B cell (primary cell): ENCODE measurements around the gene CTNNA3. TPM values are rescaled to one million over a fixed set of nuclear protein-coding genes. Genes with fewer than 3 reads are reported as not detected.

ENCODE experiments used
- ATAC-seq: fragments of 200-7000 bp; cut with Tn5 transposase; one replicate; pipeline ENCODE4 v1.10.0; 2021; ENCODE audit warnings: low read depth, mild to moderate bottlenecking, moderate number of reproducible peaks, moderate library complexity
- CTCF ChIA-PET: fragments of 350-600 bp; sonication (Branson Sonifier 250); formaldehyde crosslinking; loops from one replicate; lab custom pipeline; 2021; ENCODE audit warnings: antibody characterized with exemption, inconsistent platforms; lab: Charles Lee
- POLR2A ChIA-PET: fragments of 350-600 bp; sonication (Branson Sonifier 250); formaldehyde crosslinking; loops from one replicate; lab custom pipeline; 2021; ENCODE audit warnings: antibody characterized with exemption; lab: Charles Lee
- DNase-seq: peaks from one replicate; pipeline ENCODE4 v3.0.0; 2013
- H2AFZ ChIP-seq: 2 replicates; pipeline ENCODE4 v1.6.1; 2012; ENCODE audit warnings: mild to moderate bottlenecking, low read depth, low read length; ENCODE audit not compliant: insufficient read depth, poor library complexity, severe bottlenecking
- H3K27ac ChIP-seq, 2 donors: 1 replicate in 1 of 2; 2 replicates in 1 of 2; pipeline ENCODE4 v1.5.1; 2012 to 2013; ENCODE audit warnings: low read length in 2 of 2, mild to moderate bottlenecking in 2 of 2, moderate library complexity in 1 of 2
- H3K27me3 ChIP-seq, 4 experiments: fragments of 200-600 bp in 1 of 4; sonication (generic) in 1 of 4; replicated peaks in 1 of 4; 1 replicate in 2 of 4; 2 replicates in 2 of 4; pipeline versions ENCODE4 v1.6.1 to v1.7.0; 2013 to 2016; ENCODE audit warnings: low read length in 3 of 4, mild to moderate bottlenecking in 2 of 4, mixed read lengths in 1 of 4, moderate library complexity in 1 of 4; ENCODE audit not compliant: insufficient read depth in 4 of 4, control insufficient read depth in 3 of 4; ENCODE audit errors: control extremely low read depth in 1 of 4
- H3K36me3 ChIP-seq, 2 experiments: replicated peaks in 1 of 2; 1 replicate in 1 of 2; 2 replicates in 1 of 2; pipeline versions ENCODE4 v1.6.1 to v1.7.1; 2013; ENCODE audit warnings: low read length in 1 of 2; ENCODE audit not compliant: insufficient read depth in 2 of 2, control insufficient read depth in 1 of 2; ENCODE audit errors: control extremely low read depth in 1 of 2, extremely low read depth in 1 of 2
- H3K4me1 ChIP-seq, 2 donors: fragments of 200-600 bp in 1 of 2; sonication (generic) in 1 of 2; 1 replicate in 1 of 2; 2 replicates in 1 of 2; pipeline versions ENCODE4 v1.5.1 to v1.6.1; 2013 to 2017; ENCODE audit warnings: low read length in 2 of 2; ENCODE audit not compliant: control insufficient read depth in 2 of 2, insufficient read depth in 2 of 2
- H3K4me2 ChIP-seq: replicated peaks from 2 replicates; pipeline ENCODE3; 2012; ENCODE audit warnings: mild to moderate bottlenecking, low read depth, low read length; ENCODE audit not compliant: poor library complexity, severe bottlenecking
- H3K4me3 ChIP-seq, 5 experiments: fragments of 200-600 bp in 1 of 5; sonication (generic) in 1 of 5; 1 replicate in 3 of 5; 2 replicates in 2 of 5; pipeline versions ENCODE4 v1.5.1 to v1.7.0; 2011 to 2016; ENCODE audit warnings: low read length in 4 of 5, mild to moderate bottlenecking in 4 of 5, low read depth in 2 of 5, control low read depth in 1 of 5, moderate library complexity in 1 of 5; ENCODE audit not compliant: insufficient read depth in 1 of 5; ENCODE audit errors: control extremely low read depth in 1 of 5, extremely low read depth in 1 of 5
- H3K79me2 ChIP-seq: fragments of 200-600 bp; sonication (generic); one replicate; pipeline ENCODE4 v1.6.0; 2016; ENCODE audit warnings: low read length; ENCODE audit not compliant: control insufficient read depth, insufficient read depth
- H3K9ac ChIP-seq: fragments of 200-600 bp; sonication (generic); 2 replicates; pipeline ENCODE4 v1.6.1; 2017; ENCODE audit warnings: mild to moderate bottlenecking, low read length, moderate library complexity
- H3K9me3 ChIP-seq, 3 donors: one replicate each; pipeline versions ENCODE4 v1.6.1 to v1.7.1; 2013; ENCODE audit warnings: low read length in 2 of 3; ENCODE audit not compliant: control insufficient read depth in 2 of 3, insufficient read depth in 1 of 3; ENCODE audit errors: control extremely low read depth in 1 of 3
- H4K20me1 ChIP-seq: 2 replicates; pipeline ENCODE4 v1.6.0; 2012; ENCODE audit warnings: mild to moderate bottlenecking, low read length; ENCODE audit not compliant: insufficient read depth, control insufficient read depth, poor library complexity, severe bottlenecking
- H3K27ac Mint-ChIP-seq: one replicate; pipeline ENCODE4 v1.8.0; 2021; ENCODE audit warnings: mixed read lengths
- H3K27me3 Mint-ChIP-seq: one replicate; pipeline ENCODE4 v1.8.0; 2021; ENCODE audit warnings: mixed read lengths
- H3K4me1 Mint-ChIP-seq: one replicate; pipeline ENCODE4 v1.8.0; 2021; ENCODE audit warnings: mixed read lengths
- H3K4me3 Mint-ChIP-seq: one replicate; pipeline ENCODE4 v1.8.0; 2021; ENCODE audit warnings: mixed read lengths
- H3K9me3 Mint-ChIP-seq: one replicate; pipeline ENCODE4 v1.8.0; 2022; ENCODE audit warnings: mixed read lengths; ENCODE audit not compliant: insufficient read depth
- CTCF ChIP-seq: fragments of 200-600 bp; IDR thresholded peaks from one replicate; pipeline ENCODE4 v1.8.0; 2022; ENCODE audit warnings: antibody characterized with exemption, mild to moderate bottlenecking
- EZH2 ChIP-seq: IDR thresholded peaks from 2 replicates; pipeline ENCODE4 v1.6.1; 2012; ENCODE audit warnings: borderline replicate concordance, low read depth, mild to moderate bottlenecking, moderate library complexity, low read length; ENCODE audit not compliant: insufficient read depth, poor library complexity, severe bottlenecking
- WGBS: methylation state at CpG from one replicate; pipeline ENCODE4 v1.1.5; 2013; ENCODE audit warnings: missing lambda C conversion rate; ENCODE audit not compliant: insufficient coverage; 5-methylcytosine and 5-hydroxymethylcytosine counted together
- intact Hi-C: fragments of 100-400 bp; cut with micrococcal nuclease; formaldehyde crosslinking; loops from one replicate; pipeline ENCODE4 v1.10.0; 2022
- polyA plus RNA-seq: library from polyadenylated mRNA; depleted of rRNA; stranded (reverse); fragments of >200 nt; gene quantifications from 2 replicates; pipeline ENCODE4 v1.2.3, GENCODE V29; 2012
- total RNA-seq, 2 donors: library from RNA; stranded (reverse); fragments of 120-200 nt in 1 of 2; gene quantifications; 1 replicate in 1 of 2; 2 replicates in 1 of 2; pipeline versions ENCODE4 v1.2.3 to v1.2.4, GENCODE V29; 2013 to 2022

The CTNNA3 gene
- total and polyA plus RNA-seq, 2 donors (not counting 1 experiment from before 2014, with no cell fraction given) = 0.01 TPM; not detected in 1

- Histone ChIP-seq H4K20me1 (no peaks in the 10 kb centered on the region), H3K4me2 (no peak overlapping the region), H3K27ac (no peak overlapping the region), H3K4me3 (no peak overlapping the region), H3K9me3 (no peaks in the 10 kb centered on the region), H3K4me1 (no peaks in the 10 kb centered on the region), H3K79me2 (no peaks in the 10 kb centered on the region), H3K9ac (no peak overlapping the region), H3K36me3 (no peaks in the 10 kb centered on the region), H3K27me3 (no peaks in the 10 kb centered on the region), H2AFZ (no peak overlapping the region)
- CTCF ChIA-PET = no interaction called here
- DNase-seq (no peak), ATAC-seq (no peak)
- Mint-ChIP-seq H3K4me3 (no peak overlapping the region), H3K4me1 (no peaks in the 10 kb centered on the region), H3K9me3 (peaks cover 4% of the 10 kb centered on the region), H3K27me3 (no peaks in the 10 kb centered on the region), H3K27ac (no peak overlapping the region)
- intact Hi-C loops = no loop called here
- POLR2A ChIA-PET = no interaction called here
- WGBS = no CpG with 5 or more reads among the region's 3 CpGs
- no peak for TF ChIP-seq CTCF
- TF ChIP-seq EZH2 = no peak
Observed at GRCh38 chr10:67302701-67303100, 393.3 kb downstream of the CTNNA3 start.

GRCh38 chr10:67299761-67300160 lies 396.2 kb downstream of the CTNNA3 start:
- Histone ChIP-seq H3K4me1 (no peaks in the 10 kb centered on the region), H3K9me3 (no peaks in the 10 kb centered on the region), H3K4me3 (no peak overlapping the region), H3K4me2 (no peak overlapping the region), H2AFZ (no peak overlapping the region), H4K20me1 (no peaks in the 10 kb centered on the region), H3K79me2 (no peaks in the 10 kb centered on the region), H3K36me3 (no peaks in the 10 kb centered on the region), H3K9ac (no peak overlapping the region), H3K27ac (no peak overlapping the region), H3K27me3 (no peaks in the 10 kb centered on the region)
- WGBS = no CpG with 5 or more reads among the region's 1 CpG
- DNase-seq (no peak), ATAC-seq (no peak)
- Mint-ChIP-seq H3K4me3 (no peak overlapping the region), H3K4me1 (no peaks in the 10 kb centered on the region), H3K27me3 (no peaks in the 10 kb centered on the region), H3K9me3 (peaks cover 4% of the 10 kb centered on the region), H3K27ac (no peak overlapping the region)
- POLR2A ChIA-PET = no interaction called here
- TF ChIP-seq EZH2 (no peak), CTCF (no peak)
- intact Hi-C loops = no loop called here
- CTCF ChIA-PET = no interaction called here
